Vagina (tissue), 2 donors: ENCODE results near the gene GALNT7. TPM values are rescaled to one million over a fixed set of nuclear protein-coding genes. Genes with fewer than 3 reads are reported as not detected.

Experiments used
- DNase-seq, 2 donors: peaks; one replicate each; pipeline ENCODE4 v3.0.0-alpha.2; 2017; ENCODE audit errors: extremely low spot score in 2 of 2
- H3K27ac ChIP-seq: fragments of 200-600 bp; sonication (generic); one replicate; pipeline ENCODE4 v1.5.1; 2019
- H3K27me3 ChIP-seq: fragments of 200-600 bp; sonication (generic); one replicate; pipeline ENCODE4 v1.5.1; 2019
- H3K36me3 ChIP-seq, 2 donors: fragments of 200-600 bp; sonication (generic); one replicate each; pipeline ENCODE4 v1.5.1; 2017 to 2019
- H3K4me1 ChIP-seq: fragments of 200-600 bp; sonication (generic); one replicate; pipeline ENCODE4 v1.5.1; 2019
- H3K4me3 ChIP-seq, 2 donors: fragments of 200-600 bp; sonication (generic); 1 replicate in 1 of 2; 2 replicates in 1 of 2; pipeline ENCODE4 v1.5.1; 2016 to 2019
- H3K9me3 ChIP-seq: fragments of 200-600 bp; sonication (generic); one replicate; pipeline ENCODE4 v1.5.1; 2019
- POLR2A ChIP-seq, 2 donors: fragments of 450-650 bp; IDR thresholded peaks; one replicate each; pipeline ENCODE4 v1.6.1; 2017; ENCODE audit warnings: antibody characterized with exemption in 2 of 2, mild to moderate bottlenecking in 2 of 2, moderate library complexity in 2 of 2
- POLR2AphosphoS5 ChIP-seq, 2 donors: sonication (generic); formaldehyde crosslinking; IDR thresholded peaks; one replicate each; pipeline ENCODE4 v1.9.0; 2017; ENCODE audit warnings: antibody characterized with exemption in 2 of 2, mild to moderate bottlenecking in 2 of 2, low read depth in 1 of 2; ENCODE audit not compliant: insufficient read depth in 1 of 2
- intact Hi-C: fragments of 100-400 bp; cut with DNase I; formaldehyde crosslinking; loops from one replicate; pipeline ENCODE4 v1.15.1; 2023
- total RNA-seq: library from RNA; depleted of rRNA; stranded (reverse); fragments of >200 nt; gene quantifications from one replicate; pipeline ENCODE4 v1.2.3, GENCODE V29; 2016
- TF ChIP-seq, protein P1 (sequence below), 3 experiments: fragments of 450-650 bp in 2 of 3; fragments of 200-600 bp in 1 of 3; sonication (generic) in 1 of 3; IDR thresholded peaks; one replicate each; pipeline ENCODE4 v1.5.1; 2017 to 2019; ENCODE audit warnings: antibody characterized with exemption in 3 of 3, mild to moderate bottlenecking in 2 of 3, moderate library complexity in 2 of 3

GALNT7 gene
- total RNA-seq, 1 donor from 2014 or later, result 9.1 TPM

- H3K4me3 ChIP-seq, result no peak overlapping the region
- no peak for DNase-seq
- peaks cover 5% of the 10 kb centered on the region for H3K4me1 ChIP-seq
- no peaks in the 10 kb centered on the region for H3K27me3 ChIP-seq
- H3K9me3 ChIP-seq, result no peaks in the 10 kb centered on the region
- H3K27ac ChIP-seq, result no peak overlapping the region
- TF ChIP-seq, protein P1, sequence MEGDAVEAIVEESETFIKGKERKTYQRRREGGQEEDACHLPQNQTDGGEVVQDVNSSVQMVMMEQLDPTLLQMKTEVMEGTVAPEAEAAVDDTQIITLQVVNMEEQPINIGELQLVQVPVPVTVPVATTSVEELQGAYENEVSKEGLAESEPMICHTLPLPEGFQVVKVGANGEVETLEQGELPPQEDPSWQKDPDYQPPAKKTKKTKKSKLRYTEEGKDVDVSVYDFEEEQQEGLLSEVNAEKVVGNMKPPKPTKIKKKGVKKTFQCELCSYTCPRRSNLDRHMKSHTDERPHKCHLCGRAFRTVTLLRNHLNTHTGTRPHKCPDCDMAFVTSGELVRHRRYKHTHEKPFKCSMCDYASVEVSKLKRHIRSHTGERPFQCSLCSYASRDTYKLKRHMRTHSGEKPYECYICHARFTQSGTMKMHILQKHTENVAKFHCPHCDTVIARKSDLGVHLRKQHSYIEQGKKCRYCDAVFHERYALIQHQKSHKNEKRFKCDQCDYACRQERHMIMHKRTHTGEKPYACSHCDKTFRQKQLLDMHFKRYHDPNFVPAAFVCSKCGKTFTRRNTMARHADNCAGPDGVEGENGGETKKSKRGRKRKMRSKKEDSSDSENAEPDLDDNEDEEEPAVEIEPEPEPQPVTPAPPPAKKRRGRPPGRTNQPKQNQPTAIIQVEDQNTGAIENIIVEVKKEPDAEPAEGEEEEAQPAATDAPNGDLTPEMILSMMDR (IDR thresholded peaks at IDR 0.05), result no peak
- TF ChIP-seq POLR2AphosphoS5 (IDR thresholded peaks at IDR 0.05; ENCODE audit: insufficient read depth in 1 of 2, low read depth in 1 of 2), result peak in 1 of 2 donors; percentile 53
- no peak for TF ChIP-seq POLR2A (IDR thresholded peaks at IDR 0.05)
- no peaks in the 10 kb centered on the region for H3K36me3 ChIP-seq
- intact Hi-C loops, result no loop called here
Observed at GRCh38 chr4:173252024-173252935, 83.7 kb downstream of the GALNT7 start.

DNA sequence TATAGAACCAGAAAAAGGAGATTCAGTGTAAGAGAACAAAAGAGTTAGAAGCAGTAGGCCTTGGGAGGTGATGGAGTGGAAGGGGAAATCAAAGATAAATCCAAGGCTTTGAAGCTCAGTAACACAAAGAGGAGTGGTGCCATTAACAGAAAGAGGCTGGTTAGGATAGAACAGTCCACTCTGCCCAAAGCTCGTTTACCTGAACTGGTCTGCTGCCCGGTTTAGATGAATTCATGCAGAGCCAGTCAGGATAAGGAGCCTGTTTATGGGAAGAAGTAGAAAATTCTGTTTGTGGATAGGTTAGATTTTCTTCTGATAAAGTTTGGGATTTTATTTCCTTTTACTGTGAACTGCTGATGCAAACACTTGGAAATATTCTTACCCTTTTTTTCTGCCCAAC is 85.0 kb downstream of the GALNT7 start:
- Histone ChIP-seq H3K27ac (no peak overlapping the region), H3K9me3 (no peaks in the 10 kb centered on the region), H3K36me3 (no peaks in the 10 kb centered on the region), H3K4me1 (peaks cover 5% of the 10 kb centered on the region), H3K4me3 (no peak overlapping the region), H3K27me3 (no peaks in the 10 kb centered on the region)
- intact Hi-C loops, result no loop called here
- TF ChIP-seq POLR2A (IDR thresholded peaks at IDR 0.05), result no peak
- no peak for TF ChIP-seq POLR2AphosphoS5 (IDR thresholded peaks at IDR 0.05; ENCODE audit: insufficient read depth in 1 of 2, low read depth in 1 of 2)
- TF ChIP-seq, protein P1 (IDR thresholded peaks at IDR 0.05), result no peak
- DNase-seq, result no peak

DNA sequence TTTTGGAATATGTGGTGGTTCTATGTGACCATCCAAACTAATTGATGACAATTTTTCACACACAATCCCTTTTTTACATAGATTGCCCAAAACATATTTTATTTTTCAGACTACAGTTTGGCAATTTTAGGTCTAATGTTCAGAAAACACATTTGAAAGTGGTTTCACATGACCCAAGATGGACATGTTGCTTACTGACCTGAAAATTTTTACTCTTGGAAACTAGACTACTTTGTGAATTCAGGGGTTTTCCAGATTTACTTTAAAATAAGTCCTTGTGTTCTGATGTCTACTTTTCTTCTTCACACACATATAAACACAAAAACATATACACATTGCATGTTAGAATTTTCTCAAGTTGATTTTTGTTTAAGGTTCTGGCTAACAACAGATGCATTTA is 86.0 kb downstream of the GALNT7 start:
- Histone ChIP-seq H3K9me3 (no peaks in the 10 kb centered on the region), H3K4me3 (no peak overlapping the region), H3K4me1 (peaks cover 5% of the 10 kb centered on the region)

GRCh38 chr4:173256825-173257224 is 88.2 kb downstream of the GALNT7 start:
- no peaks in the 10 kb centered on the region for H3K36me3 ChIP-seq
- intact Hi-C loops, result no loop called here
- no peak for DNase-seq
- no peak overlapping the region for H3K4me3 ChIP-seq
- no peaks in the 10 kb centered on the region for H3K9me3 ChIP-seq
- H3K4me1 ChIP-seq, result peaks cover 5% of the 10 kb centered on the region
- no peak overlapping the region for H3K27ac ChIP-seq
- TF ChIP-seq POLR2AphosphoS5 (IDR thresholded peaks at IDR 0.05; ENCODE audit: insufficient read depth in 1 of 2, low read depth in 1 of 2), result no peak
- TF ChIP-seq POLR2A (IDR thresholded peaks at IDR 0.05), result no peak
- H3K27me3 ChIP-seq, result no peaks in the 10 kb centered on the region

More for the DNA sequence above, 86.0 kb downstream of the GALNT7 start:
- TF ChIP-seq POLR2A (IDR thresholded peaks at IDR 0.05), result no peak
- TF ChIP-seq, protein P1 (IDR thresholded peaks at IDR 0.05), result no peak
- no peak for TF ChIP-seq POLR2AphosphoS5 (IDR thresholded peaks at IDR 0.05; ENCODE audit: insufficient read depth in 1 of 2, low read depth in 1 of 2)
- no peak for DNase-seq
- Histone ChIP-seq H3K36me3 (no peaks in the 10 kb centered on the region), H3K27me3 (no peaks in the 10 kb centered on the region), H3K27ac (no peak overlapping the region)
- intact Hi-C loops, result no loop called here

DNA sequence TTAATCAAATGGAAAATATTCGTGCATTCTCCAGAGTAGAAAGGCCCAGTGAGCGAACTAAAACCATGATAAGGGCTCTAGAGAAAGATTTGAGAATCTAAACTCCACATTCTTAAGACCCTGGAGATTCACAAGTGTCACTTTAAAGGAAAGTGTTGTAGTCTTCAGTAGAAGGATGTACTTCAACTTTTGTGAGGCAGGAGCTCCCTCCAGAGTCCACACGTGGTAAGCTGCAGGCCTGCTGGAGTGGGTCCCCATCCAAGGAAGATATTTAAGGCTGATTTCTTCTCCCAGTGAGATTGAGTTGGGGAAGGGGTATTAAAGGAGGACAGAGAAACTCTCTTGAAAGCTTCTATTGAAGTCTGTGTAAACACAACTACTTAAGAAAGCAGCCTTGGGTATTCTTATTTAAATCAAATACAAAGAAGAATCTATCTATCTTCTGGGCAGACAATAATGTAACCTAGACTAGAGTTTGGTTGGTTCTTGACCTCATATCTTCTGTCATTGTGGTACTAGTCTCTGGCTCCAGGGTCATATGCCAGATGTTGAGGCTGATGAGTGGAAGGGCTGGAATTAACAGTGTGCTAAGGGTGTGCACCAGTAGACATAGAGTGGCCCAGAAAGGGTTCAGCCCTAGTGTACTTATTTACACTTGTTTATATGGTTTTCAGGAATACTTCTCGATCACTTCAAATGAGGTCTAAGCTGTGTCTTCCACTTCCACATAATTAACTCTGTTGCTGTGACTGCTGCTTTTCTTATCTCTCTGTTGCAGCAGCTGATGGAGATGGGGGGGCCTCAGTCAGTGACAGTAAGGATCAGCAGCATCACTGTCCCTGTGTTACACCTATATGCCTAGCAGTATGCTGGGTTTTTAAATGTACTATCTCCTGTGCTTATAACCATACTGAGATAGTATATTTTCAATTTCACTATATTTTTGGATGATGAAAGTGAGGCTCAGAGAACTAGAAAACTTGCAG is 89.4 kb downstream of the GALNT7 start:
- Histone ChIP-seq H3K27ac (no peak overlapping the region), H3K27me3 (no peaks in the 10 kb centered on the region), H3K9me3 (no peaks in the 10 kb centered on the region), H3K4me3 (no peak overlapping the region), H3K4me1 (no peaks in the 10 kb centered on the region), H3K36me3 (no peaks in the 10 kb centered on the region)
- DNase-seq, result no peak
- no peak for TF ChIP-seq POLR2AphosphoS5 (IDR thresholded peaks at IDR 0.05; ENCODE audit: insufficient read depth in 1 of 2, low read depth in 1 of 2)
- TF ChIP-seq, protein P1 (IDR thresholded peaks at IDR 0.05), result peak; percentile 61 to 64 (median 64)
- intact Hi-C loops, result no loop called here
